ENCODE data around the gene AMOTL2.

The AMOTL2 gene

GRCh38 chr3:134317106-134317947, 56.9 kb downstream of the AMOTL2 start:
- peaks cover 14% of the 10 kb centered on the region for H3K27me3 ChIP-seq (ENCODE audit: insufficient read depth, poor library complexity, severe bottlenecking)
- DNase-seq (ENCODE audit: low read depth in 1 of 2, low spot score in 1 of 2), result no peak
- TF ChIP-seq REST (IDR thresholded peaks at IDR 0.05; ENCODE audit: insufficient replicate concordance, low read depth), result no peak
- no peak overlapping the region for H3K4me3 ChIP-seq (replicated peaks; ENCODE audit: insufficient read depth, low read length)
- H3K27ac ChIP-seq (replicated peaks), result no peak overlapping the region

GRCh38 chr3:134315286-134316106, 58.8 kb downstream of the AMOTL2 start:
- Histone ChIP-seq H3K27ac (replicated peaks) (no peak overlapping the region), H3K4me3 (replicated peaks; ENCODE audit: insufficient read depth, low read length) (no peak overlapping the region), H3K27me3 (ENCODE audit: insufficient read depth, poor library complexity, severe bottlenecking) (peaks cover 16% of the 10 kb centered on the region)
- TF ChIP-seq CTCF (IDR thresholded peaks at IDR 0.05; ENCODE audit: insufficient read depth, low read length), result no peak
- TF ChIP-seq POLR2AphosphoS5 (IDR thresholded peaks at IDR 0.05; ENCODE audit: low read depth), result no peak
- TF ChIP-seq REST (IDR thresholded peaks at IDR 0.05; ENCODE audit: insufficient replicate concordance, low read depth), result no peak
- TF ChIP-seq SPI1 (IDR thresholded peaks at IDR 0.05; ENCODE audit: borderline replicate concordance, low read depth), result no peak
- no peak for TF ChIP-seq GABPA (IDR thresholded peaks at IDR 0.05; ENCODE audit: low read depth)
- no peak for DNase-seq (ENCODE audit: low read depth in 1 of 2, low spot score in 1 of 2)

- TF ChIP-seq REST (IDR thresholded peaks at IDR 0.05; ENCODE audit: insufficient replicate concordance, low read depth) (no peak), SPI1 (IDR thresholded peaks at IDR 0.05; ENCODE audit: borderline replicate concordance, low read depth) (no peak), CTCF (IDR thresholded peaks at IDR 0.05; ENCODE audit: insufficient read depth, low read length) (no peak), GABPA (IDR thresholded peaks at IDR 0.05; ENCODE audit: low read depth) (no peak), POLR2AphosphoS5 (IDR thresholded peaks at IDR 0.05; ENCODE audit: low read depth) (no peak)
- Histone ChIP-seq H3K27me3 (ENCODE audit: insufficient read depth, poor library complexity, severe bottlenecking) (peaks cover 16% of the 10 kb centered on the region), H3K27ac (replicated peaks) (no peak overlapping the region), H3K4me3 (replicated peaks; ENCODE audit: insufficient read depth, low read length) (no peak overlapping the region)
- no peak for DNase-seq (ENCODE audit: low read depth in 1 of 2, low spot score in 1 of 2)
These were observed 59.5 kb downstream of the AMOTL2 start for GRCh38 chr3:134314588-134315285.

All from HL-60 (cell line).